CD1c-positive myeloid dendritic cell (primary cell): ENCODE measurements around the gene PLEKHG4B.
A peak's percentile ranks its signal among the peaks of the same experiment; 100 is the strongest.

Source experiments
- DNase-seq: peaks from one replicate; pipeline ENCODE4 v3.0.0-alpha.2; 2016; ENCODE audit errors: extremely low spot score

The PLEKHG4B gene

DNA sequence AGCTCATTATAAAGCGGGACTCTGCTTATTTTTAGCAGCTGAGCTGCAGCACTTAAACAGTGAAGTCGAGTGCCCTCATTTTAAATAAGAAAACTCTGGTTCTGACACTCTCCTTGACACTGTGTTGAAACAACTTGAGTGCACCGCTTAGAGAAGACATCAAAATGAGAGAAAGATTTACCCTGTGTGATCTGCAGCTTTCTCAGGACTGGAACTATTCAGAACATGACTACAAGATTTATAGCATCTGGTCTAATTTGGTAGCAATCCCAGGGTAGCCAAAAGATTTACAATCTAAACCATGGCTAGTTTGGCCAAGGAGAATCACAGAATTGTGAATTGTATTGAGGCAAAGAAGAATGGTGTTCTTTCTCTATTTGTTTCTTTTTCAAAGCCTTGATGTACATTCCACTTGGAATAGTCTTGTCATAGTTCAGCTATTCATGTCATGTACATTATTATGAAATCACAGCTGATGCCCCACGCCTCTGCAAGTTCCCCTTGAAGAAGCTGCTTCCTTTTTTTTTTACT is 38.7 kb downstream of the PLEKHG4B start:
- DNase-seq: peak; percentile 64

DNA sequence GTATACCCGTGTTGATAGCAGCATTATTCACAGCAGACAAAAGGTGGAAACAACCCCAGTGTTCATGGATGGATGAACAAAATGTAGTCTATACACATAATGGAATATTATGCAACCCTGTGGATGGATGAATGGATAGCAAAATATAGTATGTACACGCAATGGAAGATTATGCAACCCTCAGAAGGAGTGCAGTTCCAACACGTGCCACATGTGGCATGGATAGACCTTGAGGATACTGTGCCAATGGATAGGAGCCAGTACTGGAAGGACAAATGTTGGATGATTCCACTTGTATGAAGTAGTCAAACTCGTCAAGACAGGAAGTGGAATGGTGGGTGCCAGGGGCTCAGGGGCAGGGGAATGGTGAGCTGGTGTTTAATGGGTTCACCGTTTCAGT is 44.9 kb downstream of the PLEKHG4B start:
- no peak for DNase-seq

GRCh38 chr5:137741-138140 is 45.8 kb downstream of the PLEKHG4B start:
- no peak for DNase-seq

DNA sequence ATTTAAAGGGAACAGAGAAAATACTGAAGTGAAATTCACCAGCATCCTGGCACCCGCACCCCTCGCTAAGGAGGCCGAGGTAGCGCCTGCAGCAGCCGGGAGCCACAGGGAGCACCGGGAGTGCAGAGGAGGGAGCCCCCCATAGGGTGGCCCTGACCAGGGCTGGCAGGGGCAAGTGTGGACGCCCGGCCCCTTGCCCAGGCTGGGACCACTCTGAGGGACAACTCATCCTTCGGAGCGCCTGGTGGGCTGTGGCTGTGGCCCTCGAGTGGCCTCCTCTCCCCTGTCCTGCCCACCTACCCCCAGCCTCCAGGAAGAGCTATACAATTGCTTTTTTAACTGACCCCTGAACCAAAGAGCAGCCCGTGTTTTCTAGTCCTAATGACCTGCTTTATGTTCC is 47.0 kb downstream of the PLEKHG4B start:
- no peak for DNase-seq

- DNase-seq: no peak
Measured at GRCh38 chr5:139579-140442, 47.8 kb downstream of the PLEKHG4B start.

DNA sequence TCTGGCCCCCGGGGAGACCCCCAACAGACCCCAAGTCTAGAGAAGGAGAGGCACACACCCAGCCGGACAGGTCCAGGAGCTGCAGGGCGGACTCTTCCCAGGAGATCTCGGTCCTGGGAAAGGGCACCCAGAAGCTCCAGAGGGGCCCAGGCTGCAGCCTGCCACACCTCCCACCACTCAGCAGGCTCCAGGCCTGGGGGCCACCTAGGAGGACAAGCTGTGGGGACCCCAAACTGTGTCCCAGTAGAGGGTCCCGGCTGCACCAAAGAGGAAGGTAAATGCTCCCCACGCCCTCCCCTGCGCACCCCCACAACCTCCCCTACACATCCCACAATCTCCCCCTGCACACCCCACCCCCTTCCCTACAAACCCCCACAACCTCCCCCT is 48.5 kb downstream of the PLEKHG4B start:
- no peak for DNase-seq

GRCh38 chr5:141211-141610 is 49.2 kb downstream of the PLEKHG4B start:
- DNase-seq: no peak

GRCh38 chr5:141761-142160 is 49.8 kb downstream of the PLEKHG4B start:
- DNase-seq: no peak

GRCh38 chr5:142246-142810 is 50.4 kb downstream of the PLEKHG4B start:
- no peak for DNase-seq

- no peak for DNase-seq
Measured at GRCh38 chr5:143041-143440, 51.1 kb downstream of the PLEKHG4B start.

GRCh38 chr5:144941-145340 is 53.0 kb downstream of the PLEKHG4B start:
- DNase-seq: no peak

DNA sequence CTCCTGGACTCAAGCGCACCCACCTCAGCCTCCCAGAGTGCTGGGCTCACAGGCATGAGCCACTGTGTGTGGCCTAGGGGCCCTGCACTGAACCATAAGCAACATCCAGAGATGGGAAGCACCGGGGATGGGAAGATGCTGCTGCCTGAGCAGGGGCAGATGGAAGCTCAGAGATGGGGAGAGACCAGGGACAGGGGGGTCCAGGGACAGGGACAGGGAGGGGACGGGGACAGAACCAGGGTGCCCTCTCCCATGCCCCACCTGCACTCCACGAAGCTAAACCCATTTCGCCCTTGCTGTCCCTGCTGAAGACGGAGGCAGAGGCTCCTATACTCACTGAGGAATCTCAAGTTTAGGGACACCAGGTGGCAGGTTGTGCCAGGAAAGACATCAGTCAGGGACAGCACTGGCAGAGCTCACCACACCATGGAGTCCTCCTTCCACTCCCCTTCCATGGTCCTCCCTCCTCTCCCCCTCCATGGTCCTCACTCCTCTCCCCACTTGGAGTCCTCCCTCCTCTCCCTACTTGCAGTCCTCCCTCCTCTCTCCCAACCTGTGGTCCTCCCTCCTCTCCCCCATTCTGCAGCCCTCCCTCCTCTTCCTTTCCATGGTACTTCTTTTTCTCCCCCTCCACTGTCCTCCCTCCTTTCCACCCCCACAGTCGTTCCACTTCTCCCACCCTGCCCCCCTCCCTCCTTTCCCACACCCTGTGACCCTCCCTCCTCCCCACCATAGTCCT is 53.8 kb downstream of the PLEKHG4B start:
- DNase-seq: no peak

- no peak for DNase-seq
Measured at GRCh38 chr5:147751-148150, 55.8 kb downstream of the PLEKHG4B start.

GRCh38 chr5:149745-150485 is 57.9 kb downstream of the PLEKHG4B start:
- DNase-seq: peak; percentile 32

- DNase-seq: no peak
Measured at GRCh38 chr5:150746-151145, 58.8 kb downstream of the PLEKHG4B start.

- no peak for DNase-seq
Measured at GRCh38 chr5:152077-152476, 60.1 kb downstream of the PLEKHG4B start.

GRCh38 chr5:153256-153655 is 61.3 kb downstream of the PLEKHG4B start:
- DNase-seq: no peak

GRCh38 chr5:154236-154635 is 62.3 kb downstream of the PLEKHG4B start:
- no peak for DNase-seq

DNA sequence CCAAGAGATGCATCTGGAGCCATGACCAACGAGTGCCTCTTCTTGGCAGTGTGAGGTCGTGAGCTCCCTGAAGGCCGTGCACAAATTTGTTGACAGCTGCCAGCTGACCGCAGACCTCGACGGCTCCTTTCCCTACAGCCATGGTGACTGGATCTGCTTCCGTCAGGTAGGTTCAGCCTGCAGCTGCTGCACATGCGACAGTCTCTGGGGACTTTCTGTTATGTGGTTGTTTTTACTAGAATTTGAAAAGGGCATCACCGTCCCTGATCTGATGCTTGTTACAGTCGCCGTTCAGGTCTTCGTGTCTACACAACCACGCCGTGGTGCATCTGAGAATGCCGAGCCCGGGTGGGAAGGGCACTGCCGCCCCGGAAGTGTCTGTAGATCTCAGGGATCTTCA is 62.9 kb downstream of the PLEKHG4B start:
- no peak for DNase-seq

DNA sequence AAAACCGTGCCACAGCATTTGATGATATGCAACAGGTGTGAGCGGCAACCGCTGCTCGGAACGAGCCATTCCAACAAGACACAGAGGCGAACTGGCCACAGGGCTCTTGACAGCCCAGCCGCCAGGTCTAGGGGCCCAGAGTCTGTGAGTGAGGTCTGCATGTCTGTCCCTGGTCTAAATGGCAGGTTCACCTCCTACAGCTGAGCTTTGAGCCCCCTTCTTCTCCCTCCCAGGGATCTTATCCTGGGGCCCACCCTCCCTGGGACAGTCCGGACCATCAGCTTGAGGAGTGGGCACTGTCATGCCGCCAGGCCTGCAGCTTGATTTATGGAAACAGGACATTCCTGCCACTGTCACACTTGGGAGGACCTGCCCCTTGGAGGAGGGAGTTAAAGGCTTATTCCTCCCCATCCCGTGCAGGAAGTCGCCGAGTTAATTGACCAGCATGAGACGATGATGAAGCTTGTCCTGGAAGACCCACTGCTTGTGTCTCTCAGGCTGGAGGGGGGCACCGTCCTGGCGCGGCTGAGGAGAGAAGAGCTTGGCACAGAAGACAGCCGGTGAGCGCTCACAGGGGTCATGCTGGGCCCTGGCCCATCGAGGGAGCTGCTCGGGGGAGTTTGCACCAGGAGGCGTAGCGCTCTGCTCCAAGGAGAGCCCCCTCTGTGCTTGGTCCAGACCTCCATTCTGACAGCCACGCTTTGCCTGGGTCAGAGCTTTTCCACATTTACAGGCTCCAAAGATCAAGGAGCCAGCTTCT is 63.9 kb downstream of the PLEKHG4B start:
- DNase-seq: no peak

DNA sequence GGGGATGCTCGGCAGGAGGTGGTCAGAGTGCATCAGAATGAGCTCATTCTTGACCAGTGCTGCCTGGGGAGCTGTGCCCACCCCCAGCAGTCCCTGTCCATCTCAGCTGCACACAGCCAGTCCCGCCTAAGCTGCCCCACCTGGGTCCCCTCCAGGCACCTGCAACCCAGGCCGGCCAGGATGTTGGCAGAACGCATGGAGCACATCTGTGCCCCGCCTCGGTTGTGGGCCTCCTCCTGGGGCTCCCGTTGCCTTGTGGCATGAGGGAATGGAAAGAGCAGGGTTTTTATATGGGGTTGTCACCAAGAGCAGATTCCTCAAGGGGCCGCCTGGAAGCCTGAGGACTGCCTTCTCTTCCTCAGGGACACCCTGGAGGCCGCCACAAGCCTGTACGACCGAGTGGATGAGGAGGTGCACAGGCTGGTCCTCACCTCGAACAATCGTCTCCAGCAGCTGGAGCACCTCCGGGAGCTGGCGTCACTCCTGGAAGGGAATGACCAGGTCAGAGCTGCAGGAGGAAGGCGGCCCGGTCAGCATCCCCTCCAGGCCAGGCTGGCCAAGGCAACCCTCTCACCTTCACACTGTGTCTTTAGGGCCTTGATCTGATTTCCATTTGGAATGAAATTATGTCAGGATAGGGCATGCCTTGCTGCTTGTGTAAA is 64.6 kb downstream of the PLEKHG4B start:
- no peak for DNase-seq
